ENCODE measurements around the gene EIF2B1.
A peak's percentile ranks its signal among the peaks of the same experiment; 100 is the strongest.

Gene EIF2B1
- 10.0 to 63.5 (median 48.5) reads per million in 17 experiments for total RNA-seq

GRCh38 chr12:123633379-123634141 is at the start of gene EIF2B1, which contains the start of gene GTF2H3:
TSS of gene EIF2B1 (minus strand) at chr12:123633686. CDS start at chr12:123633557, 129 bp downstream.
TSS of gene GTF2H3 (plus strand) at chr12:123633829. CDS start at chr12:123633860, 31 bp downstream.
- peak; percentile 97 to 98 (median 98) for DNase-seq

GRCh38 chr12:123681605-123682004 is 48.1 kb upstream of the EIF2B1 start:
- peak in 3 of 4 experiments; percentile 15 to 79 (median 60) for DNase-seq

- no peak for DNase-seq
Measured at GRCh38 chr12:123678981-123679380, 45.5 kb upstream of the EIF2B1 start.

DNA sequence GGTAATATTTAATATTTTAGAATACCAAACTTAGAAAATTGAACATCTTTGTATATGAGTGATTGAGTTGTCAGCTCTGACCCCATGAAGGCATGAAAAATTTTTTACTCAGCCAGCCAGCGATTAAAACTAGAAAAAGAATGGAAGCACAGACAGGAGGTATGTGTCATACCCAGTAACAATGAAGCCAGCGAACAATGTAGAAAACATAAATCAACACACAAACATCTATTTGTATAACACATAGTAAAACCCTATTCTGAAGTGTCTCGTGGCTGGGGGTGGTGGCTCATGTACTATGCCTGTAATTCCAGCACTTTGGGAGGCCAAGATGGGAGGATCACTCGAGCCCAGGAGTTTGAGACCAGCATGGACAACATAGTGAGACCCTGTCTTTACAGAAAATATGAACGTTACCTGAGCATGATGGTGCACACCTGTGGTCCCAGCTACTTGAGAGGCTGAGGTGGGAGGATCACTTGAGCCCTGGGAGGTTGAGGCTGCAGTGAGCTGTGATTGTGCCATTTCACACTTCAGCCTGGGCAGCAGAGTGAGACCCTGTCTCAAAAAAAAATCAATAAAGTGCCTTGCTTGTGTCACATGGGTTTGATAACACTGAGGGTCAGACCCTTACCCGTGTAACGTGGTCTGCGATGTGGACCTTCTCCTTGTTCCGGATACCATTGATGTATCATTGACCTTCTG is 43.3 kb upstream of the EIF2B1 start:
- no peak for DNase-seq

- no peak for DNase-seq
Measured at GRCh38 chr12:123675436-123675835, 42.0 kb upstream of the EIF2B1 start.

GRCh38 chr12:123671876-123672275 is 38.4 kb upstream of the EIF2B1 start:
- no peak for DNase-seq

DNA sequence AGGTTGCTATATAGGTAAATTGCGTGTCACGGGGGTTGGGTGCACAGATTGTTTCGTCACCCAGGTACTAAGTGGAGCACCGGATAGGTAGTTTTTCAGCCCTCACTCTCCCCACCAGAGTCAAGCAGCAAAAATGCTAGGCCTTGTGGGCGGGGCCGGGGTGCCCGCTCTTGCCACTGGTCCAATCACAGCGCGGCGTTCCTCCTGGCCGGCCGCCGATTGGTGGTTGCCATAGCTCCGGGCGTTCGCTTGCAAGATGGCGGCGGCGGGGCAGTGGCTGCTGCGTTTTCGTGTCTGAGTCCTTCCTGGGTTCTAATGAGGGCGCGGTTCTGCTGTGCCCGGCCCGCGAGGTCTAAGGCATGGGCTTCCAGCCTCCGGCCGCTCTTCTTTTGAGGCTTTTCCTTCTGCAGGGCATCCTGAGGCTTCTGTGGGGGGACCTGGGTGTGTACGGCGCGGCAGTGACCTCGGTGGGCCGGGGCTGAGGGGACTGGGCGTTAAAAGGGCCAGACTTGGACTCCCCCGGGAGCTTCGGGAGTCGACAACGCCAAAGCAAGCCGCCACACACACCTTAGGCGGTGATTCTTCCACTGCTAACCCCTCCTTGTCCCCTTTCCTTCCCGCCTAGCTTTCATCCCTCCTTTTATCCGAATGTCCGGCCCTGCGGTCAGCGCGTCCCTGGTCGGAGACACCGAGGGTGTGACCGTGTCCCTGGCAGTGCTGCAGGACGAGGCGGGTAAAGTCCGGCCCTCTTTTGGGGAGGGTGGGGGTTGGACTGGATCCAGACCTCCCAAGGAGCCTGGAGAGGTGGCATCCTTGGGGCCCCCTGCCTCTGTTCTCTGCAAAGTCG is 37.6 kb upstream of the EIF2B1 start, which contains the start of gene TCTN2:
Gene TCTN2 (plus strand): TSS at position 232 of the 847 bp plus-strand sequence. CDS start 128 bp downstream, at position 360.
- DNase-seq: peak; percentile 92 to 96 (median 94)

- DNase-seq: no peak
Measured at GRCh38 chr12:123667771-123668170, 34.3 kb upstream of the EIF2B1 start.

DNA sequence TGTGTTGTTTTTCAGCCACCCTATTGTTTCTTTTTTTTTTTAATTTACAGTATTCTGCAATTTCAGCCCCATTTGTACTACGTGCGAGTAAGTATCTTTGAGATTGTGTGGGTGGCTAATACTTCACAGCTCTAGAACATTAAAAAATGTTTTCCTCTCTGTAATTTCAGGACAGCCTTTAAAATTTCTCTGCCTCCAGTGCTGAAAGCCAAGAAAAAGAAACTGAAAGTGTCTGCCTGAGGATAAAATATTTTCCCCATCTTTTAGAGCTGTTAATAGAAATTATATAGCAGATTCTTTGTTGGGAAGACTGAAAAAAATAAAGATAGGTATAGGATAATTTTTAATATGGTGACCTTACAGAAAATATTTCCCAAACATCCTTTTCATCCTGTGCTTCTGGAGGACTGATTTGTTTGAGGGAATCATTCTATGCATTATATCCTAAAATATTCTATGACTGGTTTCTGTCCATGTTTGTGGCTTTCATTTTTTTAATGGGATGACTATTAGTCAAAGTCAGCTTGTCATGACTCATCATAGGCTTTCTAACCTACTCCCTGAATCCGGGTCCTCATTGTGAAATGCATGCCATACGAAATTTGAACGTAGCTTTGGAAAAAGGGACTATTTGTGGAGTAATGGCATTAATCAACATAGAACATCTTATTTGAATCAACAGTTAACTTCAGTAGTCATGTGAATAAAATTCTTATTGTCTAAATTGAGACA is 26.7 kb upstream of the EIF2B1 start:
- peak; percentile 68 to 91 (median 78) for DNase-seq

- DNase-seq: no peak
Measured at GRCh38 chr12:123657211-123657610, 23.7 kb upstream of the EIF2B1 start.

GRCh38 chr12:123656392-123656791 is 22.9 kb upstream of the EIF2B1 start:
- DNase-seq: no peak

- no peak for DNase-seq
Measured at GRCh38 chr12:123655420-123655819, 21.9 kb upstream of the EIF2B1 start.

GRCh38 chr12:123654129-123654701 is 20.7 kb upstream of the EIF2B1 start:
- DNase-seq: no peak

GRCh38 chr12:123648401-123648800 is 14.9 kb upstream of the EIF2B1 start:
- no peak for DNase-seq

GRCh38 chr12:123645878-123646277 is 12.4 kb upstream of the EIF2B1 start:
- no peak for DNase-seq

- no peak for DNase-seq
Measured at GRCh38 chr12:123645380-123645779, 11.9 kb upstream of the EIF2B1 start.

GRCh38 chr12:123643911-123644310 is 10.4 kb upstream of the EIF2B1 start:
- DNase-seq: no peak

GRCh38 chr12:123634142-123634561 is 666 bp upstream of the EIF2B1 start:
- DNase-seq: peak in 1 of 4 experiments; percentile 9

- DNase-seq: no peak
Measured at GRCh38 chr12:123621619-123622530, 11.6 kb downstream of the EIF2B1 start.

GRCh38 chr12:123621101-123621500 is 12.4 kb downstream of the EIF2B1 start:
- no peak for DNase-seq
